Measurements from ENCODE around the gene MAST4.

The MAST4 gene

DNA sequence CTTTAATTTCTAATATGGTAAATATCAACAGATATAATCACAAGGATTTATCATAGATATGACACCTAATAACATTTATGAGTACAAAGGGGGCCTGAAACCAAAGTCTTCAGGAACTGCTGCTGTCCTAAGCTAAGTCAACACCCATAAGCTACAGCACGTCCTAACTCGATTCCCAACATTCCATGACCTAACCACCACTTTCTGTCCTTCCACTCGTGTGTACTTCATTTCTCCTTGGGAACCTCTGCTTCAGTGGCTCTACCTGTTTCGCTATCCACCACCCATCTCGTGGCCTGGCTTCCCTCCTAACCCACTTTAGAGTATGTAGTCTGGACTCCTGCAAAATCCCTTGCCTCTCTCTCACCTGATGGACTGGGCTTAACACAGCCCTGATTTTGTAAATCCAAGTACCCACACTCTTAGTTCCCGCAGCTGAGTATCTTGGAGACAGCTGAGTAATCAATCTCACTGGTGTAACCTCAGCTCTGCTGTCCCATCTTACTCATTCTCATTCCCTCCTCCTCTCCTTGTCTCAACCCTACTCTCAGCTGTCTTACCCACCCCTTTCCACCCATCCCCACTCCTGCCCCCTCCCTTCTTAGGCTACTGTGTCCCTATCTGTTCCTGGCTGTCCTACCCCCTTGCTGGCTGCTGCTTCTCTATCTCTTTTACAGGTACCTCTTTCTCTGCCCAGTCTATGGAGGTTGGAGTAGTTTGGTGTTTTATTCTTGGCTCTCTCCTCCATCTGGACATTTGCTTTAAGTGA lies 101.8 kb downstream of the MAST4 start:
- no peak for DNase-seq (ENCODE audit: low read depth)

DNA sequence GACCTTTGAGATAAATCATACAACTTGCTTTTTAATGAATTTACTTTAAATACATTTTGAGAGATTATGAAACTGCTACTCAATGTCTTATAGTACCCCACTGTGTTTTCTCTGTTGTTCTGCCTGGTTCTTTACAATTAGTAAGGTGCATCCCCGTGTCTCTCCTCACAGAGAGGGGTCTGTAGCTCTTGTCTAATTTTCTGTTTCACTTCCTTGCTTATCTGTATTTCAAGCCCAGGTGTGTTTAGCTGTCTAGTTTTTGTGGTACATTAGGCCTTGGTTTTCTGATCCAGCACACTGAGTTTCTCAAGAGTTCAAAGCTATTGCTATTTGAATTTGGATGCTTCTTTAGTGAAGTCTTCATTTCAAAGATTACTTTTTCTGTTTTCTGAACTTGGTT lies 105.1 kb downstream of the MAST4 start:
- DNase-seq (ENCODE audit: low read depth), result no peak

DNA sequence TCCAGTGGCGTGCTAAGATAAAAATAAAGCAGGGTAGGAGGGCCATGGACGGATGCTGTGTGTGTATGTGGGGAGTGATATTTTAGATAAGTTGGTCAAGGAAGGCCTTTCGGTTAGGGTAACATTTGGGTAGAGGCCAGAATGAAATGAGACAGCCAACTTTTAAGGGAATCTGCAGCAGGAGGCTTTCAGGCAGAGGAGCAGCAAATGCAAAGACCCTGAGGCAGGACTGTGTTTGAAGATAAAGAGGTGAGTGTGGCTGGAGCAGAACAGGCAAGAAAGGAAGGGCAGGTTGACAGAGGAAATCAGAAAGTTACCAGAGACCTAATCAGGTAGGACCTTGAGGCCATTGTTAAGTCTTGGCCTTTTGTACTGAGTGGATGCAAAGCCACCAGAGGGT lies 106.2 kb downstream of the MAST4 start:
- DNase-seq (ENCODE audit: low read depth), result no peak

DNA sequence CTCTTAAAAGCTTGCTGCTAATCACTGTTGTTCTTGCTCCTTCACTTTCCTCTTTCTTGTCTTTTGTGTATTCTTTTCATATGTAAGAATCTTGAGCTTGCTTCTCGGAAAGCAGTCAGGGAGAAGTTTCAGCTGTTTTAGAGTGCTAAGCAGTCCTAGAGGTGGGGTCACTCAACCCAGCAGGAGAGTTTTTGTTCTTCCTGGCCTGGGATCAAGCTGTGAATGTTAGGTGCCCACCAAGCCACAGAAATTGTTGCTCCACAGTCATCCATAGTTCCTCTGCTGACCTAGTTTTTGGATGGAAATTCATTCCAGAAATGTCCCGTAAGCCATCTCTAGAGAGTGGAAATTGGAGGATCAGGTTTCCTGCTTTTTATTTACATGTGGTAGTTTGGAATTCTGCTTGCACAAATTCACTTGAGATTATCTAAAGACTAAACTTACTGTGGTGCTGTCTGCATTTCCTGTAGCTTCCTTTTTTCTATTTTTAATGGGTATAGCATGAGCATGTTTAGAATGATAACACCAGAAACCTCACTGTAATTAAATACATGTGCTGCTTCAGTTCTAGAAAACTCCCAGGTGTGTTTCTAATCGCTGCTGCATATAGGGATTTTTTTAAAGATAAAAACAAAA lies 108.7 kb downstream of the MAST4 start:
- DNase-seq (ENCODE audit: low read depth), result no peak

DNA sequence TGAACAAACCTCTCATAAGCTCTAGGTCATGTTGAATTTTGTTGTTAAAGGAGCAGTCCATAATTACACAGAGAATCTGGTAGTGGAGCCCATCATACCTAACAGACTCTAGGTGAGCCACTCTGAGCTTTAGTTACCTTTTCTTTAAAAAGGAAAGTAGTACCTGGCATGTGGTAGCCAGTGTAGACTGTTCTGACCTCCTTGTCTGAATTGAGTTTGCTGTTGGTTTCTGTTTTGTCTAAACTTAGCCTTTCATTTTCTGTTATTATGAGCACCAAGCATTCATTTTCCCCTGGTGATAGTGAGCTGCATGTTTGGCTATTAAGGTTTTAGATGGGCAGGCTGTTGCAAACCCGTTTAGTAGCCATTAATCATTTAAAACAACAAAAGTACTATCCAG lies 112.2 kb downstream of the MAST4 start:
- DNase-seq (ENCODE audit: low read depth), result no peak

DNA sequence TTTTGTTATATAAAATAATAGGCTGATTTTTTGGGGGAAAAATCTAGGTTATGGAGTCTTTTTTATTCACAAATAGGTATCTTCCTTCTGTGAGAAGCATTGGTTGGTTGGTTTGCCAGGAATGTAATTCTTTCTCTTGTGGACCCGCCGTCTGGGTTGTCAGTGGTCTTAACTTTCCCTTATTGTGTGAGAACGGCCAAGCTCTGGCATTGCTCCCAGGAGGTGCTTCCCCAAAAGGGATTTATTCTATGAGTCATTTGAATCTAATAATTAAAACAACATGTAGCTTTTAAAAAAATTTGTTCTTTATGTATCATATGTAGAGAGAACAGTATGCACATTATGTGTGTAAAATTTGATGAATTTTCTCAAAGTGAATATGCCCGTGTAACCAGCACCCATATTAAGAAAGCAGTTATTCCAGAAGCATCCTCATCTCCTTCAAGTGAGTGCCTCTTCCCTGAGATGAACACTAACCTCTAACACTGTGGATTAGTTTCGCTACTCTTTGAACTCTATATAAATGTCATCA lies 114.4 kb downstream of the MAST4 start:
- no peak for DNase-seq (ENCODE audit: low read depth)

DNA sequence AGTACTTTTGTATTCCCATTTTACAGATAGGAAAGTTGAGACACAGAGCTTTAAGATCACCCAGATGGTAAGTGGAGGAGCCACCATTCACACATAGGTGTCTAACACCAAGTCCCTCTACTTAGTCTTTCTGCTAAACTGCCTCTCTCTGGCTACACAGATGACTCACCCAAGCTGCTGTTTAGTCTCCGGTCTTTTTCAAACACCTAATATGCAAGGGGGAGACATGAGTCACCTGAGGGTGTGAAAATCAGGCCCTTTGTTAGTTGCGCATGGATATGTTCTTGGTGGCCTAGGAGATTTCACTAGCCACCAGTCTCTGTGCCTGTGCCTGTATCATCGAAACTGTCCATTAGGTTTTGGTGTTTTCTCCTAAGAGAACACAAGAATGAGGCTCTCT lies 117.8 kb downstream of the MAST4 start:
- no peak for DNase-seq (ENCODE audit: low read depth)

DNA sequence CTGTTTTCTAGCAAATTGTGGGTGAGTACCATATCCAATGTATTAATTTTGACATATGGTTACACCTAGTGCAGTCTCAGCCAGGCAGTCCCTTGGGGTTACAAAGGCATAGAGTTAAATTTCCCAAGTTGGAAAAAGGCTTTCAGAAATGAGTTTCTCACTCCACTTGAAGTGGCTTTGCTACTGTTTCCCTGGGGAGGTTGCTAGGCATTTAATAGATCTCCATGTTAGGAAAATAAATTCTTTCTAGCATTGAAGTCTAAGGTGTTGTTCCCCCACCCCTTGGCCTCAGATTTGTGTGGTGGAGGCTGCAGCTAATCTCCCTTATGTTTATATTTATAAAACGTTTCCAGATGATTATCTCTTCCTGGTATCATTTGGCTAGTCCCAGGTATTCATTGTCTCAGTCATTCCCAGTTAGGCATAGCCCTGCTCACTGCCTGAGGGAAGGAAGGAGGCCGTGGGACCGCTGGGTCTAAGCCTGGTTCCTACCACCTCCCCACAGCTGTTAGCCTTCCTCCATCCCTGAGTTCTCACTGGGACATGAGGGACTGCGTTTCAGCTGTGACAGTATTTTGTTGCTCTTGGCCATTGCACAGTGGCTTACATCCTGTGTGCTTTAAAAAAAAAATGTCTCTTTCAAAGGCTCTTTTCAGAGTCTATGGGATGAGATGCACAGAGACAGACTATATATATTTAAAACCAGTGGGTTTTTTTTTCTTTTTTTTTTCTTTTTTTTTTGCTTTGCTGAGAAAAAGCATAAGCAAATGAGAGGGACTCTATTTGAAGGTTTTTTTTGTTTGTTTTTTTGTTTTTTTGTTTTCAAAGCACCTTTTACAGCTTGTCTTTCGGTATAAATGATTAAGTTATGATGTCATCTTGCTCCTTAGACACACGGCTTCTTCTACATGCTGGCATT lies 121.5 kb downstream of the MAST4 start:
- DNase-seq (ENCODE audit: low read depth), result no peak

DNA sequence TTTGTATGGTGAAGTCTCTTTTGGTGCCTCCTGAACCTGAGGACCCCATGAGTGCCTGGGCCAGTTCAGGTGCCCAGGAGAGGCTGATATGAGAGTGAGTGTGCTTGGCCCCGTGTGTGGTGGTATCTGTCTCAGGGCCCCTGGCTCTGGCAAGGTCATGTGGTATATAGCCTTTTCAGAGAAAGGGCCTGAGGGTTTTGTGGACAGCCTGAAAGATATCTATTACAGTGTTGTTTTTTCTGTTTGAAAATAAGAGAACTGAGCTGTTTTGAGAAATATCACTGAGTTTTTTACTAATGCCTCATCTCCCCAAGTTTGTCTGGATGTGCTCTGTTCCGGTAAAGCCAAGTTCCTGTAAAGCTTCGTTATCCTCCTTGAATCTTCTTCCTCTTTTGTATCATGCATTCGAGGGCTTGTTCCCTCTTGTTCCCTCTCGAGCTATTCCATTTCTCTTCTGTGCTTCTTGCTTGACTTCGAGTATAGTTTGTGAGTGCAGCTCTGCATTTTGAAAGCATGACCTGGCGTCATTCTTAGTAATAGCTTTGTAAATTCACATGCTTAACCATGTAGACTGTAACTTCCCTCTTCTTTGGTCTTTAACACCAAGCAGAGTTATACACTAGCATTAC lies 122.3 kb downstream of the MAST4 start:
- DNase-seq (ENCODE audit: low read depth), result no peak

DNA sequence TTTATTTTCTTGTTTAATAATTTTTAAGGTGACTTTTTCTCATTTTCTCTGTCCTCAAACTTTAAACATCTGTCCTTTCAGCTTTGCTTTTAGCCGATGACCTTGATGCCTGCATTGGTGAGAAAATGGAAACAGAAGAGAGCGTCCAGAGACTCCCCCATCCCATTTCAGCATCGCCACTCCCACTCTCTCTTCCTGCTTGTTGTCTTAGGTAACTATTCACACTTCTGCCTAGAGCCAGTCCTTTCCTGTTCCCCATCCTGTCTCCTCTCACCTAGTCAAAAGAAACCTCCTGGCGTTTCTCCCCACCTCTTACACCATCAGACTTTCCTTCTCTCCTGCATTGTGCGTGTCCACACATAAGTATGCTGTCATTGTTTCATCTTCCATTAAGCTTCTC lies 124.6 kb downstream of the MAST4 start:
- DNase-seq (ENCODE audit: low read depth), result no peak

DNA sequence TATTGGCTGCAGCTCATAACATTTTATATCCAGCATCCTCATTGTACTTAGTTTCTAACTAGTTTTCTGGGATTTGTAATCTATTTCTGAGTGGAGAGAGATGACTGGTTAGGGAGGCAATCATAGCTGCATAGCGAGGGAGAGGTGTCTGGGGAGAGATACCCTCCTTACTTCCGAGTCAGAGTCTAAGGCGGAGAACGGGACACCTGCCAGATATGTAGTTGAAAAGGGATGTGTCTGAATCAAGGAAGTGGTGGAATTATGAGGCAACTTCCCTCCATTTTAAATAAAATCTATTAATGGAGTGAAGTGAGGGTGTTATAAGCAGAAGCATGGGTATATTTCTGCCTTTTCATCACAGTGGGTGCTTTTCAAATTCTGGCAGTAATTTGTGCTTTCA lies 126.5 kb downstream of the MAST4 start:
- DNase-seq (ENCODE audit: low read depth), result no peak

DNA sequence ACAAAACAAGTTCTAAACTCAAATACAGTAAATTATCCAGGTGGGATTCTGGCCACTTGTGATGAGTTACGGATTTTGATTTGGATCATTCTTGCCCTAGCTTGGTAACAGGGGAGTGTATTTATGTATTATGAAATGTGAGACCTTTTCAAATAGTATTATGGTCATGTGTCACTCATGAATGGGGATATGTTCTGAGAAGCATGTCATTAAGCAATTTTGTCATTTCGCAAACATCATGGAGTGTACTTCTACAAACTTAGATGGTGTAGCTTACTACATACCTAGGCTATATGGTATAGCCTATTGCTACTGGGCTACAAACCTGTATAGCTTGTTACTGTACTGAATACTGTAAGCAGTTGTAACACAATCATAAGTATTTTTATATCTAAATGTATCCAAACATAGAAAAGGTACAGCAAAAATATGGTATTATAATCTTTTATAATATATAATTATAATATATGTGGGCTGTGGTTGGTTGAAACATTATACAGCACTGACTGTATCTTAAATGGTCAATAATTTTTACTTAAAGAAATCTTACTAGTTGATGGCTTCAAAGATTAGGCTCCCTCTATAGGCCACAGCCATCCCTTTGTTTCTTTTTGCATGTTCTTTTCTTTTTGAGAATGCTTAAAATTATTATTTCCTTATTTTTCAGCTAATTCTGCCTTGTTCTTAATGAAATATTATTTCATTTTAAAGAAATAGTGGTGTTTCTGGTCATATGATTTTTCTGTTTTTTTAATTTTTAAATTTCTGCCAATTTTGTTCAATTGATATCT lies 128.4 kb downstream of the MAST4 start:
- DNase-seq (ENCODE audit: low read depth), result no peak

DNA sequence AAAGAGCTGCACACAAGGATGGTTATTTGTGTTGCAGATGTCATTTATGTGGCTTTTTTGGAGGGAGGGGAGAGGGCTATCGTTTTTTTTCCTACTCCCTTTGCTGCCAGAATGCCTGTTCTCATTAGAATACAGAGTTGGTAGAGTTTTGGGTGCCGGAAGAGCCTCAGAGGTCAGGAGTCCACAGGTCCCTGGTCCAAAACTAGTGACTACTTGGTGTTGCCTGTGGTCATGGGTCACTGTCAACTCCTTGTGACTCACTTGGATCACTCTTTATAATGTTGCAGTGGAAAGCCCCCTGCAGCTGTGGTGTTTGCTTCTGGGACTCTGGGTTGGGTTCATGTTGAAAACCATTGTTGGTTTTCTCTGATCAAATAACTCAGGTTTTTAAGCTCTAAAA lies 131.4 kb downstream of the MAST4 start:
- no peak for DNase-seq (ENCODE audit: low read depth)

DNA sequence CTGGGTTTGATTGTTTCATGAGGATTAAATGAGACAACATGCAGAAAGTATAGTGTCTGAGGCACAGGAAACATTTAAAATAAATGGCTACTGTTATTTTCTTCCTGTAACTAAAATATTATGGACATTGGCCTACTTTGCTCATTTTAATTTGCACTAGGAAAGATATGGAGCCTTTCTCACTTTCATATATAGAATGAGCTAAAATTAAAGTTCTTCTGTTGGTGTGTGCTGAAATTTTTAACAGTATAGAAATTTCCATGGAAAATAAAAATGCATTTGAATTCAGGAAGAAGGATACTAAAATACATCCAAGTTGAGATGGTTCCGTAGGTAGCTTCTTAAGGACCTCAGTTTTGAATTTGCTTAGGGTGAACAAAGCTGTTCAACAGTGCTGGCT lies 131.9 kb downstream of the MAST4 start:
- no peak for DNase-seq (ENCODE audit: low read depth)

DNA sequence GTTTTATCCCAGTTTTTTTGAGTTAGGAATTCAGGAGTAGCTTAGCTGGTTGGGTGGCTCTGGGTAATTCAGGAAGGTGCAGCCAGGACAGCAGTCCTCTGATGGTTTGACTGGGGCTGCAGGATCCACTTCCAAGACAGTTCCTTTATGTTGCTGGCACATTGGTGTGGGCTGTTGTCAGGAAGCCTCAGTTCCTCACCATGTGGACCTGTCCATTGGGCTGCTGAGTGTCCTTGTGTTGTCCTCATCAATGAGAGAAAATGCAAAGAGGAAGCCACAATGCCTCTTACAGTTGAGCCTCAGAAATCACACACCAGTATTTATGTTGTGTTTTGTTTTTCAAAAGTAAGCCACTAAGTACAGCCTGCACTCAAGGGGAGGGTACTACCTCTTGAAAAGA lies 140.9 kb downstream of the MAST4 start:
- no peak for DNase-seq (ENCODE audit: low read depth)

DNA sequence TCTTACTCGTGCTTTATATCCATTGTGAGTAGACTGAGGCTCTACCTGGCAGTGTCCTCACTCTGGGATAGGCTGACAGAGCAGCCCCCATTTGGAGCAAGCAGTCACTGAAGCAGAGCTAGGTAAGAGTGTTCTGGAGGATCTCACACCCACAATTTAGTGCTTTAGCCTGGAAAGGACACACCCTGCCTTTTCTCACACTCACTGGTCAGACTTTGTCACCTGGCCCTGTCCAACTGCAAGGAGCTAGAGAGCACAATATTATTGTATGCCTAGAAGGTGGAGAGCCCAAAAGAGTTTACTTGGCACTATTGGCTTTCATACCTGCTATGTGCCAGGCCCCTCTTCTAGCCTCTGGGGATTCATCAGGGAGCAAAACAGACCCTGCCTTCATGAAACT lies 141.9 kb downstream of the MAST4 start:
- DNase-seq (ENCODE audit: low read depth), result no peak

DNA sequence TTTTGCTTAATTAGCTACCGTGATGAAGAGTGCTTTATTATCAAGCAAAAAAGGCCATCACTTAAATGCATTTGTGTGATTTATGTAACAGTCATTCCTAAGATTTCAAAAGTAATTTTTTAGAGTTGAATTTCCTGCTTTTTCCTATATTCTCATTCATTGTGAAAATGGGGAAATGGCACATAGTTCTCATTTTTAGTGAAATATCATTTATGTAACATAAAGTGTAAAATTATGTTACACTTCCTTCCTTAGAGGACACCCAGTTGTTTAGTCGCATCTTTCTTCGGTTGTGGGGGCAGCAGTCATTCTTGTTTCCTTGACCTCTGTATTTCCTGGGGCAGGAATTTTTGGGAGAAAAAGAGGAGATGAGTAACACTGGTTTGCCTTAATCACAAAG lies 142.8 kb downstream of the MAST4 start:
- no peak for DNase-seq (ENCODE audit: low read depth)

DNA sequence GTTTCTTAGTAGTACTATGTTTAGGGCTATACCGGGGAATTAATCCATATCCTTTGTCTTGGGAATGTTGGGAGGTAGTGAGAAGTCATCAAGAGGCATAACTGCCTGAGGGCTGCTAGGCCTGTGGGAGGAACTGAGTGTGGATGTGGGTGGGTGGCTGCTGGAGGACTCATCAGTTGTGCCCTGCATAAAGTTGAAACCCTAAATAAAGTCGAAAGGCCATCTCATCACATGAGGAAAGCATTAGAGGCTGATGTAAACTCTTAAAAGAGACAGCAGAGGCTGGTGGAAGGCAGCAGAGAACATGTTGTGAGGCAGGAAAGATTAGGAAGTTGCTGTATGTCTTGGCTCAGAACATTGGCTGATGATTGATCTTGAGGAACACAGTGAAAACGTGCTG lies 143.8 kb downstream of the MAST4 start:
- no peak for DNase-seq (ENCODE audit: low read depth)

DNA sequence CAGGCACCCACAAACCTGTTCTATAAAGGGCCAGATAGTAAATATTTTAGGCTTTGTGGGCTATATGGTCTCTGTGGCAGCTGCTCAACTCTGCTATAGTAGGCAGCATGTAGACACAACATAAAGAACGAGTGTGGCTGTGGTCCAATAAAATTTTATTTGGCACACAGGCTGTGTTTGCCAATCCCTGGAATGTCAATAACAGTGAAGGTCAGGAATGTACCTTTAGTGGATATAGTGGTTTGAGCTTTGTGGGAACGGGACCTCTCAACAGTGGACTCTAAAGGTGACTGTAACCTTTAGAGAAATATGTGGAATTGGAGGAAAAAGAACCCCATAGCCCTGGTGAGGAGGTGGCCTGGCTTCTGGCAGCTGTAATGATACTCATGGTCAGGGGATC lies 145.2 kb downstream of the MAST4 start:
- no peak for DNase-seq (ENCODE audit: low read depth)

DNA sequence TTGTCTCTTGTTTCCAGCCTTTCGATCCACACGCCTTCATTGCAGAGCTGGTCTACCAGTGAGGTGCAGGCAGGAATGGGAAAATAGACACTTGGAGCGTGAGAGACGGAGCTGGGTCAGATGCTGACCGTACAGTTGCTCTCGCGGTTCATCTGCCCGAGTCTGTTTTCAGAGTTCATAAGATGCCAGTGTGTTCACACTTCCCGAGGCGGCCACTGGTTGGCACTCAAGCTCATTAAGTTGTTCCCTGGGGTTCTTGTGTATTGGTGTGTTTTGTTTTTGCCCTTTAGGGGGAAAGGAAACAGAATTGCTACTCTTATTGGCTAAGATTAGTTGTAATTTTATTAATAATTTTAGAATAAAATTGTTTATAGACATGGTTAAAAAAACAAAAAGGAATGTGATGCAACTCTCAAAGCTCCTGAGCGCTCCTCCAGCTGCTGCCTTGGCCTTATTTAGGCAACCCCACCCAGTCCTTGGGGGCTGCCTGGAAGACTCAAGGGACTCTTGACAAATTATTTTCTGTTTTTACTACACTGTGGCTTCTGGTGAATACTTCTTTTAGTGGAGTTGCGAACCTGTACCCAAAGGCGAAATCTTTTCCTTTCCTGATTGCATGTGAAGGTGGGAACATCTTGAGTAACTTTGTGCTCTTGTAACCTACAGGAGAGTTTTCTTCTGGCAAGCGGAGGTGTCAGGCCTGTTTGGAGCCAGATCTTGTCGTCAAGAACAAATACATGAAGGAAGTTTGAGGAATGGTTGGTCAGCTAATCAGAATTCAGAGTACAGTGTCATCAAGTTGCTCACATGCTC lies 146.1 kb downstream of the MAST4 start:
- DNase-seq (ENCODE audit: low read depth), result no peak

DNA sequence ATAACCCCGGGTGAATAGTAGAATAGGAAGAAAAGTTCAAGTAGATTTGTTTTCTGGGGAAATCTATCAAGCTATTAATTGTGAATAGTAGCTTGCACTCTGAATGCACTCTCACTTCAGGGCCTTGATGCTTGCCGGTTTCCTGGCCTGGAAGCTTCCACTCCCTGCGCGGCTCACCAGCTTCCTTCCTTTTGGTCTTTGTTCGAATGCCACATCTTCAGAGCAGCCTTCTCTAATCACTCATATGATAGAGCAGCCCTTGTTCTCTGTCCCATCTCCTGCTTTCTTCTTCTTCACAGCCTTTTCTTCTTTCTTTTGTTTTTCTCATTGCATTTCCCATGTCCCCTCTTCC lies 146.7 kb downstream of the MAST4 start:
- no peak for DNase-seq (ENCODE audit: low read depth)
